GM23338 (cell line): ENCODE data around the gene ATP2B1. TPM values are rescaled to one million over a fixed set of nuclear protein-coding genes. Genes with fewer than 3 reads are reported as not detected.

ENCODE experiments used
- ATAC-seq: fragments of 200-7000 bp; cut with Tn5 transposase; 3 replicates; pipeline ENCODE4 v1.9.1; 2020
- DNase-seq: peaks from one replicate; pipeline ENCODE4 v3.0.0-alpha.2; 2015; ENCODE audit warnings: low spot score
- H2AFZ ChIP-seq: fragments of 200-600 bp; sonication (generic); 2 replicates; pipeline ENCODE4 v1.8.0; 2016; ENCODE audit warnings: antibody characterized with exemption, mild to moderate bottlenecking, moderate library complexity
- H3F3A ChIP-seq: fragments of 200-600 bp; sonication (generic); replicated peaks from 2 replicates; pipeline ENCODE4 v1.8.0; 2017; ENCODE audit warnings: antibody characterized with exemption, mixed run types, low read depth
- H3K27ac ChIP-seq: fragments of 200-600 bp; sonication (generic); 2 replicates; pipeline ENCODE4 v1.6.1; 2016; ENCODE audit warnings: low read depth
- H3K27me3 ChIP-seq: fragments of 200-600 bp; sonication (generic); 2 replicates; pipeline ENCODE4 v1.8.0; 2016; ENCODE audit warnings: mild to moderate bottlenecking, mixed run types, moderate library complexity; ENCODE audit not compliant: insufficient read depth
- H3K36me3 ChIP-seq: fragments of 200-600 bp; sonication (generic); 2 replicates; pipeline ENCODE4 v1.8.0; 2016; ENCODE audit warnings: mild to moderate bottlenecking; ENCODE audit not compliant: insufficient read depth
- H3K4me1 ChIP-seq: fragments of 200-600 bp; sonication (generic); 2 replicates; pipeline ENCODE4 v1.8.0; 2016; ENCODE audit warnings: mild to moderate bottlenecking, moderate library complexity; ENCODE audit not compliant: insufficient read depth
- H3K4me2 ChIP-seq: fragments of 200-600 bp; sonication (generic); 2 replicates; pipeline ENCODE4 v1.7.1; 2017; ENCODE audit warnings: mixed run types
- H3K4me3 ChIP-seq: fragments of 200-600 bp; sonication (generic); 2 replicates; pipeline ENCODE4 v1.6.1; 2016; ENCODE audit warnings: mixed run types
- H3K79me2 ChIP-seq: fragments of 200-600 bp; sonication (generic); replicated peaks from 2 replicates; pipeline ENCODE4 v1.8.0; 2017; ENCODE audit warnings: mild to moderate bottlenecking; ENCODE audit not compliant: insufficient read depth
- H3K9me2 ChIP-seq: fragments of 200-600 bp; sonication (generic); 2 replicates; pipeline ENCODE4 v1.8.0; 2017; ENCODE audit not compliant: insufficient read depth
- H4K20me1 ChIP-seq: fragments of 200-600 bp; sonication (generic); replicated peaks from 2 replicates; pipeline ENCODE4 v1.8.0; 2017; ENCODE audit warnings: mild to moderate bottlenecking; ENCODE audit not compliant: insufficient read depth
- H3K27ac Mint-ChIP-seq: 2 replicates; pipeline ENCODE4 v1.8.0; 2020; ENCODE audit warnings: inconsistent platforms, mild to moderate bottlenecking, moderate library complexity, mixed read lengths
- H3K27me3 Mint-ChIP-seq: 3 replicates; pipeline ENCODE4 v1.8.0; 2022; ENCODE audit warnings: low read depth, mild to moderate bottlenecking, moderate library complexity, mixed read lengths, inconsistent platforms; ENCODE audit not compliant: insufficient read depth, poor library complexity
- H3K36me3 Mint-ChIP-seq: 3 replicates; pipeline ENCODE4 v1.8.0; 2021; ENCODE audit warnings: low read depth, mild to moderate bottlenecking, inconsistent platforms, moderate library complexity, mixed read lengths
- H3K4me1 Mint-ChIP-seq: 3 replicates; pipeline ENCODE4 v1.8.0; 2020; ENCODE audit warnings: mild to moderate bottlenecking, inconsistent platforms, mixed read lengths
- H3K4me3 Mint-ChIP-seq: 3 replicates; pipeline ENCODE4 v1.8.0; 2021; ENCODE audit warnings: moderate library complexity, mild to moderate bottlenecking, inconsistent platforms, mixed read lengths
- H3K9me3 Mint-ChIP-seq: 3 replicates; pipeline ENCODE4 v1.8.0; 2020; ENCODE audit warnings: moderate library complexity, mild to moderate bottlenecking, inconsistent platforms, mixed read lengths
- CREB1 ChIP-seq: fragments of 250-450 bp; sonication (Bioruptor Pico); IDR thresholded peaks from 2 replicates; pipeline ENCODE4 v1.5.0; 2020; ENCODE audit warnings: low read depth, mild to moderate bottlenecking, moderate library complexity
- EZH2 ChIP-seq: fragments of 200-600 bp; sonication (generic); IDR thresholded peaks from one replicate; pipeline ENCODE4 v1.8.0; 2017; ENCODE audit warnings: antibody characterized with exemption, mild to moderate bottlenecking, low read depth; ENCODE audit not compliant: unreplicated experiment
- EZH2phosphoT487 ChIP-seq: fragments of 200-600 bp; sonication (generic); IDR thresholded peaks from one replicate; pipeline ENCODE4 v1.8.1; 2018; ENCODE audit warnings: antibody characterized with exemption; ENCODE audit not compliant: unreplicated experiment
- JUNB ChIP-seq: IDR thresholded peaks from one replicate; pipeline ENCODE4 v1.6.1; 2016; ENCODE audit warnings: antibody characterized with exemption; ENCODE audit not compliant: unreplicated experiment
- POLR2AphosphoS5 ChIP-seq: IDR thresholded peaks from 2 replicates; pipeline ENCODE4 v1.6.1; 2016; ENCODE audit warnings: antibody characterized with exemption, low read depth
- ZNF114 ChIP-seq: fragments of 250-450 bp; sonication (Bioruptor Pico); IDR thresholded peaks from 2 replicates; pipeline ENCODE4 v1.5.0; 2020; ENCODE audit warnings: mild to moderate bottlenecking, moderate library complexity
- ZNF331 ChIP-seq: fragments of 250-450 bp; sonication (Bioruptor Pico); IDR thresholded peaks from 2 replicates; pipeline ENCODE4 v1.5.0; 2020; ENCODE audit warnings: low read depth, mild to moderate bottlenecking, moderate library complexity
- polyA plus RNA-seq: library from polyadenylated mRNA; unstranded; fragments of >200 nt; fragmentation: Nextera tagmentation; extraction: Ambion mirVana; gene quantifications from 2 replicates; pipeline ENCODE4 v1.2.1, GENCODE V29; 2016
- total RNA-seq: library from RNA; depleted of rRNA; stranded (reverse); fragments of >200 nt; shearing (Covaris generic); gene quantifications from 2 replicates; pipeline ENCODE4 v1.2.3, GENCODE V29; 2014
- TF ChIP-seq, protein P1 (sequence below), 2 experiments: fragments of 200-600 bp in 1 of 2; sonication (generic) in 1 of 2; conservative IDR thresholded peaks; 2 replicates each; pipeline versions ENCODE4 v1.5.1 to v1.6.1; 2016 to 2017; ENCODE audit warnings: antibody characterized with exemption in 2 of 2, low read depth in 2 of 2, mild to moderate bottlenecking in 2 of 2, moderate library complexity in 1 of 2
- TF ChIP-seq, protein P2 (sequence below): IDR thresholded peaks from one replicate; pipeline ENCODE4 v1.6.1; 2018; ENCODE audit warnings: antibody characterized with exemption; ENCODE audit not compliant: unreplicated experiment
- TF ChIP-seq, protein P3 (sequence below): IDR thresholded peaks from 2 replicates; pipeline ENCODE4 v1.6.1; 2016; ENCODE audit warnings: antibody characterized with exemption

Gene ATP2B1
- total and polyA plus RNA-seq, 2 experiments from 2014 or later, result 39.3 to 42.3 TPM

DNA sequence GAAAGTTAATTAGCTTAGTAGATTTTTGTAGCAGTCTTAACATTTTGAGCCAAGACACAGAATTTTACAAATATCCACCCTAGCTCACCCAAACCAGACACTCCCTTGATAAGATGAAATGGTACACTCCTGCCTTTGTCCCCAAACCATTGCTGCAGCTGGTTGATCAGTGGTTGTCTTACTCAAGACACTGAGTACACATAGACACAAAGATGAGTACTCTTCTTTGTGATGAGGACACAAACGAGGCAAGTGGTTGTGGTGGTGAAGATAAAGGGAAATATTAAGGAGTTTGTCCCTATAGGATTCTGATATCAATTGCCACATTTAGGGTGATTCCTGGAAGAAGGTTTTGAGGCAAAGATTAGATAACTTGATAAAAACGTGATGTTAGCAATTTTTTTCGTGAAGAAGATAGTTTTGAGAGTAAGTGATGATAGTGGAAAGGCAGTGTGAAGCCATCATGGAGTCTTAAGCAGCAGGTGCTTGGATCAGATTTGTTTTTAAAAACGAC lies 21.4 kb upstream of the ATP2B1 start:
- Histone ChIP-seq H3K4me1 (no peaks in the 10 kb centered on the region), H3F3A (no peaks in the 10 kb centered on the region), H3K4me3 (no peak overlapping the region), H3K9me2 (0 out of 2 replicates have a peak, but pooled peaks cover 3% of the 10 kb centered on the region), H3K36me3 (no peaks in the 10 kb centered on the region), H4K20me1 (no peaks in the 10 kb centered on the region), H2AFZ (no peak overlapping the region), H3K27me3 (no peaks in the 10 kb centered on the region), H3K27ac (no peak overlapping the region), H3K79me2 (no peaks in the 10 kb centered on the region), H3K4me2 (no peak overlapping the region)
- Mint-ChIP-seq H3K4me1 (no peaks in the 10 kb centered on the region), H3K27me3 (no peaks in the 10 kb centered on the region), H3K27ac (no peak overlapping the region), H3K36me3 (no peaks in the 10 kb centered on the region), H3K4me3 (no peak overlapping the region), H3K9me3 (no peaks in the 10 kb centered on the region)
- DNase-seq (no peak), ATAC-seq (no peak)
- no peak for TF ChIP-seq EZH2
- TF ChIP-seq ZNF331 (CRISPR knock-in tag), result no peak
- TF ChIP-seq POLR2AphosphoS5, result no peak
- TF ChIP-seq, protein P1, sequence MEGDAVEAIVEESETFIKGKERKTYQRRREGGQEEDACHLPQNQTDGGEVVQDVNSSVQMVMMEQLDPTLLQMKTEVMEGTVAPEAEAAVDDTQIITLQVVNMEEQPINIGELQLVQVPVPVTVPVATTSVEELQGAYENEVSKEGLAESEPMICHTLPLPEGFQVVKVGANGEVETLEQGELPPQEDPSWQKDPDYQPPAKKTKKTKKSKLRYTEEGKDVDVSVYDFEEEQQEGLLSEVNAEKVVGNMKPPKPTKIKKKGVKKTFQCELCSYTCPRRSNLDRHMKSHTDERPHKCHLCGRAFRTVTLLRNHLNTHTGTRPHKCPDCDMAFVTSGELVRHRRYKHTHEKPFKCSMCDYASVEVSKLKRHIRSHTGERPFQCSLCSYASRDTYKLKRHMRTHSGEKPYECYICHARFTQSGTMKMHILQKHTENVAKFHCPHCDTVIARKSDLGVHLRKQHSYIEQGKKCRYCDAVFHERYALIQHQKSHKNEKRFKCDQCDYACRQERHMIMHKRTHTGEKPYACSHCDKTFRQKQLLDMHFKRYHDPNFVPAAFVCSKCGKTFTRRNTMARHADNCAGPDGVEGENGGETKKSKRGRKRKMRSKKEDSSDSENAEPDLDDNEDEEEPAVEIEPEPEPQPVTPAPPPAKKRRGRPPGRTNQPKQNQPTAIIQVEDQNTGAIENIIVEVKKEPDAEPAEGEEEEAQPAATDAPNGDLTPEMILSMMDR (conservative IDR thresholded peaks at IDR 0.05; ENCODE audit: low read depth in 2 of 2), result no peak
- no peak for TF ChIP-seq JUNB
- no peak for TF ChIP-seq ZNF114 (CRISPR knock-in tag)
- TF ChIP-seq, protein P2, sequence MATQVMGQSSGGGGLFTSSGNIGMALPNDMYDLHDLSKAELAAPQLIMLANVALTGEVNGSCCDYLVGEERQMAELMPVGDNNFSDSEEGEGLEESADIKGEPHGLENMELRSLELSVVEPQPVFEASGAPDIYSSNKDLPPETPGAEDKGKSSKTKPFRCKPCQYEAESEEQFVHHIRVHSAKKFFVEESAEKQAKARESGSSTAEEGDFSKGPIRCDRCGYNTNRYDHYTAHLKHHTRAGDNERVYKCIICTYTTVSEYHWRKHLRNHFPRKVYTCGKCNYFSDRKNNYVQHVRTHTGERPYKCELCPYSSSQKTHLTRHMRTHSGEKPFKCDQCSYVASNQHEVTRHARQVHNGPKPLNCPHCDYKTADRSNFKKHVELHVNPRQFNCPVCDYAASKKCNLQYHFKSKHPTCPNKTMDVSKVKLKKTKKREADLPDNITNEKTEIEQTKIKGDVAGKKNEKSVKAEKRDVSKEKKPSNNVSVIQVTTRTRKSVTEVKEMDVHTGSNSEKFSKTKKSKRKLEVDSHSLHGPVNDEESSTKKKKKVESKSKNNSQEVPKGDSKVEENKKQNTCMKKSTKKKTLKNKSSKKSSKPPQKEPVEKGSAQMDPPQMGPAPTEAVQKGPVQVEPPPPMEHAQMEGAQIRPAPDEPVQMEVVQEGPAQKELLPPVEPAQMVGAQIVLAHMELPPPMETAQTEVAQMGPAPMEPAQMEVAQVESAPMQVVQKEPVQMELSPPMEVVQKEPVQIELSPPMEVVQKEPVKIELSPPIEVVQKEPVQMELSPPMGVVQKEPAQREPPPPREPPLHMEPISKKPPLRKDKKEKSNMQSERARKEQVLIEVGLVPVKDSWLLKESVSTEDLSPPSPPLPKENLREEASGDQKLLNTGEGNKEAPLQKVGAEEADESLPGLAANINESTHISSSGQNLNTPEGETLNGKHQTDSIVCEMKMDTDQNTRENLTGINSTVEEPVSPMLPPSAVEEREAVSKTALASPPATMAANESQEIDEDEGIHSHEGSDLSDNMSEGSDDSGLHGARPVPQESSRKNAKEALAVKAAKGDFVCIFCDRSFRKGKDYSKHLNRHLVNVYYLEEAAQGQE, result no peak
- TF ChIP-seq, protein P3, sequence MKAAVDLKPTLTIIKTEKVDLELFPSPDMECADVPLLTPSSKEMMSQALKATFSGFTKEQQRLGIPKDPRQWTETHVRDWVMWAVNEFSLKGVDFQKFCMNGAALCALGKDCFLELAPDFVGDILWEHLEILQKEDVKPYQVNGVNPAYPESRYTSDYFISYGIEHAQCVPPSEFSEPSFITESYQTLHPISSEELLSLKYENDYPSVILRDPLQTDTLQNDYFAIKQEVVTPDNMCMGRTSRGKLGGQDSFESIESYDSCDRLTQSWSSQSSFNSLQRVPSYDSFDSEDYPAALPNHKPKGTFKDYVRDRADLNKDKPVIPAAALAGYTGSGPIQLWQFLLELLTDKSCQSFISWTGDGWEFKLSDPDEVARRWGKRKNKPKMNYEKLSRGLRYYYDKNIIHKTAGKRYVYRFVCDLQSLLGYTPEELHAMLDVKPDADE, result no peak

DNA sequence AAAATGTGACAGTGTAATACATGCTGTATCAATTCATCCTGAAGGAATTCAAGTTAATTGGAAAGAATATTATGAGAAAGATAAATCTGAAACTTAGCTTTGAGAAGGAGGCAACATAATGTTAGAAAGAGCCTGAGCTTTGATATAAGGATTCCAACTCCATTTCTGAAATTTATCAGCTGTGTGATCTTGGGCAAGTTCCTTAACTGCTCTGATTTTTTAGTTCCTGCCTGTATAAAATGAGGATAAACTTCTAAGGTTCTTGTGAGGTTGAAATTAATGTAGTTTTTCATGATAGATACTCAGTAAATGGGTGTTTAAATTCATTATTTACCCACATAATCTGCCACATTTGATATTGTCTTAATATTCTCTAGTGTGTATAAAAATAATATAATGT lies 14.6 kb upstream of the ATP2B1 start:
- Histone ChIP-seq H4K20me1 (no peaks in the 10 kb centered on the region), H3K79me2 (no peaks in the 10 kb centered on the region), H3K27me3 (no peaks in the 10 kb centered on the region), H3K4me1 (no peaks in the 10 kb centered on the region), H3K4me3 (no peak overlapping the region), H3K27ac (no peak overlapping the region), H3K4me2 (no peak overlapping the region), H3K36me3 (no peaks in the 10 kb centered on the region), H3K9me2 (peaks cover 6% of the 10 kb centered on the region; the same call in 1 of the 2 replicates), H3F3A (no peaks in the 10 kb centered on the region), H2AFZ (no peak overlapping the region)
- Mint-ChIP-seq H3K9me3 (no peaks in the 10 kb centered on the region), H3K4me1 (peaks cover 3% of the 10 kb centered on the region), H3K27ac (no peak overlapping the region), H3K27me3 (no peaks in the 10 kb centered on the region), H3K36me3 (no peaks in the 10 kb centered on the region; the same call in 2 of the 3 replicates), H3K4me3 (no peak overlapping the region)
- ATAC-seq (no peak), DNase-seq (no peak)
- TF ChIP-seq ZNF114 (CRISPR knock-in tag), result no peak
- TF ChIP-seq ZNF331 (CRISPR knock-in tag), result no peak
- TF ChIP-seq, protein P2, result no peak
- no peak for TF ChIP-seq CREB1 (CRISPR knock-in tag)
- no peak for TF ChIP-seq EZH2phosphoT487
